Caco-2 (cell line): Measurements from ENCODE around the gene DEPDC1B. TPM values are rescaled to one million over a fixed set of nuclear protein-coding genes. Genes with fewer than 3 reads are reported as not detected.

Experiments used
- BruUV-seq: library from RNA; stranded (reverse); fragments of 400-500 nt; replicated peaks from 2 replicates; lab custom pipeline; 2021; lab: Mats Ljungman, UMichigan
- CTCF ChIA-PET: fragments of 300-600 bp; sonication (Branson Sonifier 250); formaldehyde crosslinking; loops from one replicate; lab custom pipeline; 2022; ENCODE audit warnings: antibody characterized with exemption; lab: Charles Lee
- POLR2A ChIA-PET: fragments of 300-600 bp; sonication (Branson Sonifier 250); formaldehyde crosslinking; loops from one replicate; lab custom pipeline; 2022; ENCODE audit warnings: antibody characterized with exemption; lab: Charles Lee
- DNase-seq, 2 experiments: peaks; one replicate each; pipeline versions ENCODE4 v3.0.0 to v3.0.0-alpha.2; 2020 to 2022
- H3K27me3 ChIP-seq: replicated peaks from 2 replicates; pipeline ENCODE4 v1.6.0; 2011; ENCODE audit warnings: low read length; ENCODE audit not compliant: control insufficient read depth, insufficient read depth
- H3K36me3 ChIP-seq: 2 replicates; pipeline ENCODE4 v1.5.1; 2011; ENCODE audit warnings: low read length; ENCODE audit not compliant: control insufficient read depth, insufficient read depth
- H3K4me1 ChIP-seq: fragments of 250-450 bp; sonication (Bioruptor Pico); 2 replicates; pipeline ENCODE4 v1.5.1; 2020; ENCODE audit warnings: mild to moderate bottlenecking
- H3K4me3 ChIP-seq: 2 replicates; pipeline ENCODE4 v1.5.1; 2011; ENCODE audit warnings: low read depth, mild to moderate bottlenecking, control low read depth, low read length
- H3K9me3 ChIP-seq: fragments of 250-450 bp; sonication (Bioruptor Pico); 2 replicates; pipeline ENCODE4 v1.5.1; 2020; ENCODE audit warnings: mild to moderate bottlenecking, moderate library complexity
- H3K27ac Mint-ChIP-seq: one replicate; pipeline ENCODE4 v1.8.0; 2022; ENCODE audit warnings: mixed read lengths; ENCODE audit not compliant: unreplicated experiment
- H3K27me3 Mint-ChIP-seq: one replicate; pipeline ENCODE4 v1.8.0; 2022; ENCODE audit warnings: mixed read lengths; ENCODE audit not compliant: insufficient read depth, unreplicated experiment
- H3K36me3 Mint-ChIP-seq: one replicate; pipeline ENCODE4 v1.8.0; 2022; ENCODE audit warnings: mild to moderate bottlenecking, mixed read lengths; ENCODE audit not compliant: insufficient read depth, unreplicated experiment
- H3K4me1 Mint-ChIP-seq: one replicate; pipeline ENCODE4 v1.8.0; 2022; ENCODE audit warnings: low read depth, mixed read lengths; ENCODE audit not compliant: unreplicated experiment
- H3K4me3 Mint-ChIP-seq: one replicate; pipeline ENCODE4 v1.8.0; 2022; ENCODE audit warnings: mild to moderate bottlenecking, moderate library complexity, mixed read lengths; ENCODE audit not compliant: unreplicated experiment
- H3K9me3 Mint-ChIP-seq: one replicate; pipeline ENCODE4 v1.8.0; 2022; ENCODE audit warnings: mixed read lengths; ENCODE audit not compliant: unreplicated experiment
- intact Hi-C: fragments of 100-400 bp; cut with micrococcal nuclease; formaldehyde crosslinking; loops from one replicate; pipeline ENCODE4 v1.10.0; 2022; ENCODE audit not compliant: unreplicated experiment
- total RNA-seq: library from RNA; stranded (reverse); gene quantifications from 2 replicates; pipeline ENCODE4 v1.2.3, GENCODE V29; 2022
- TF ChIP-seq, protein P1 (sequence below), 2 experiments: fragments of 200-600 bp in 1 of 2; IDR thresholded peaks; 1 replicate in 1 of 2; 2 replicates in 1 of 2; pipeline versions ENCODE4 v1.5.1 to v1.8.0; 2011 to 2022; ENCODE audit warnings: antibody characterized with exemption in 1 of 2, control low read depth in 1 of 2, inconsistent platforms in 1 of 2, low read depth in 1 of 2, low read length in 1 of 2, mild to moderate bottlenecking in 1 of 2, moderate library complexity in 1 of 2; ENCODE audit not compliant: insufficient read depth in 1 of 2, severe bottlenecking in 1 of 2, unreplicated experiment in 1 of 2

DEPDC1B gene
- total RNA-seq, 1 experiment from 2014 or later, result 44.9 TPM

DNA sequence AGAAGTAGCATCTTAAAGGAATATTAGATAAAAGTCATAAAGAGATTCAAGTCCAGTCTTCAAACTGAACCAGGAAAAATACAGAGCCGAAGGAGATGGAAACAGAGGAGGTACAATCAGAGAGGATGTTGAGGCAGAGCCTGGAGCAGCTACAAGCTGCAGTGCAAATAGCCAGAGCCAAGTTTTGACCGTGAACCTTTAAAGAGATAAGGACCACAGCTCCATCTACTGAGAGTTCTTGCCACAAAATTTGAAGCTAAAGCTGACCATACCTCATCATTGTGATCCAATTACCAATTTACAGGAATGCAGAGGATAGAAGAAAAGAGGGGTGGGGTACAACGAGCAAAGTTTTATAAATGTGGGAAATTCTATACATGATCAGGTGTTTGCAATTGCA, 10.4 kb upstream of the DEPDC1B start:
- Histone ChIP-seq H3K4me3 (no peak overlapping the region), H3K36me3 (no peaks in the 10 kb centered on the region), H3K4me1 (no peaks in the 10 kb centered on the region), H3K27me3 (no peaks in the 10 kb centered on the region), H3K9me3 (no peaks in the 10 kb centered on the region)
- Mint-ChIP-seq H3K4me1 (no peaks in the 10 kb centered on the region), H3K36me3 (no peaks in the 10 kb centered on the region), H3K9me3 (peaks cover 7% of the 10 kb centered on the region), H3K27ac (no peak overlapping the region), H3K4me3 (no peak overlapping the region), H3K27me3 (no peaks in the 10 kb centered on the region)
- intact Hi-C loops, result no loop called here
- CTCF ChIA-PET, result interaction anchor here (0.6 to 2.0 kb wide), 6 partner anchors 11 to 169 kb away, joined by 3 to 13 read pairs (median 4); partner anchors contain the start of gene DEPDC1B
- BruUV-seq, result no TSS peak
- TF ChIP-seq, protein P1, sequence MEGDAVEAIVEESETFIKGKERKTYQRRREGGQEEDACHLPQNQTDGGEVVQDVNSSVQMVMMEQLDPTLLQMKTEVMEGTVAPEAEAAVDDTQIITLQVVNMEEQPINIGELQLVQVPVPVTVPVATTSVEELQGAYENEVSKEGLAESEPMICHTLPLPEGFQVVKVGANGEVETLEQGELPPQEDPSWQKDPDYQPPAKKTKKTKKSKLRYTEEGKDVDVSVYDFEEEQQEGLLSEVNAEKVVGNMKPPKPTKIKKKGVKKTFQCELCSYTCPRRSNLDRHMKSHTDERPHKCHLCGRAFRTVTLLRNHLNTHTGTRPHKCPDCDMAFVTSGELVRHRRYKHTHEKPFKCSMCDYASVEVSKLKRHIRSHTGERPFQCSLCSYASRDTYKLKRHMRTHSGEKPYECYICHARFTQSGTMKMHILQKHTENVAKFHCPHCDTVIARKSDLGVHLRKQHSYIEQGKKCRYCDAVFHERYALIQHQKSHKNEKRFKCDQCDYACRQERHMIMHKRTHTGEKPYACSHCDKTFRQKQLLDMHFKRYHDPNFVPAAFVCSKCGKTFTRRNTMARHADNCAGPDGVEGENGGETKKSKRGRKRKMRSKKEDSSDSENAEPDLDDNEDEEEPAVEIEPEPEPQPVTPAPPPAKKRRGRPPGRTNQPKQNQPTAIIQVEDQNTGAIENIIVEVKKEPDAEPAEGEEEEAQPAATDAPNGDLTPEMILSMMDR (IDR thresholded peaks at IDR 0.05; ENCODE audit: insufficient read depth in 1 of 2, low read depth in 1 of 2, low read length in 1 of 2, severe bottlenecking in 1 of 2, unreplicated experiment in 1 of 2), result peak in 1 of 2 experiments; percentile 11
- DNase-seq, result no peak
- POLR2A ChIA-PET, result interaction anchor here (0.5 to 1.3 kb wide), 2 partner anchors 11 kb away, joined by 3 to 4 read pairs; partner anchors contain the start of gene DEPDC1B

DNA sequence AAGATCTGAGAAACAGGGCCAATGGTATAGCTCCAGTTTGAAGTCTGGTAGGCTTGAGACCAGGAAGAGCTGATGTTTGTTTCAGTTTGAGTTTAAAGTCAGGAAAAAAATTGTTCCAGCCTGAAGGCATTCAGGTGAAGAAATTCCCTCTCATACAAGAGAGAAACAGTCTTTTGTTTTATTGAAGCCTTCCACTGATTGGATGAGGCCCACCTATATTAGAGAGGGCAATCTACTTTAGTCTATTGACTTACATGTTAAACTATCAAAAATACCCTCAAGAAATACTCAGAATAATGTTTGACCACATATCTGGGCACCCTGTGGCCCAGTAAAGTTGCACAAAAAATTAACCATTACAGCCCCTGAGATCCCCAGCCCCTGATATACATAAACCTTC, 5.2 kb upstream of the DEPDC1B start:
- DNase-seq, result no peak
- BruUV-seq, result no TSS peak
- Mint-ChIP-seq H3K4me3 (no peak overlapping the region), H3K9me3 (no peaks in the 10 kb centered on the region), H3K36me3 (peaks cover 7% of the 10 kb centered on the region), H3K27ac (no peak overlapping the region), H3K27me3 (no peaks in the 10 kb centered on the region), H3K4me1 (no peaks in the 10 kb centered on the region)
- Histone ChIP-seq H3K4me1 (peaks cover 13% of the 10 kb centered on the region), H3K9me3 (no peaks in the 10 kb centered on the region), H3K36me3 (no peaks in the 10 kb centered on the region), H3K27me3 (no peaks in the 10 kb centered on the region), H3K4me3 (no peak overlapping the region)
- intact Hi-C loops, result no loop called here
- POLR2A ChIA-PET, result no interaction called here
- CTCF ChIA-PET, result no interaction called here
- TF ChIP-seq, protein P1 (IDR thresholded peaks at IDR 0.05; ENCODE audit: insufficient read depth in 1 of 2, low read depth in 1 of 2, low read length in 1 of 2, severe bottlenecking in 1 of 2, unreplicated experiment in 1 of 2), result no peak

DNA sequence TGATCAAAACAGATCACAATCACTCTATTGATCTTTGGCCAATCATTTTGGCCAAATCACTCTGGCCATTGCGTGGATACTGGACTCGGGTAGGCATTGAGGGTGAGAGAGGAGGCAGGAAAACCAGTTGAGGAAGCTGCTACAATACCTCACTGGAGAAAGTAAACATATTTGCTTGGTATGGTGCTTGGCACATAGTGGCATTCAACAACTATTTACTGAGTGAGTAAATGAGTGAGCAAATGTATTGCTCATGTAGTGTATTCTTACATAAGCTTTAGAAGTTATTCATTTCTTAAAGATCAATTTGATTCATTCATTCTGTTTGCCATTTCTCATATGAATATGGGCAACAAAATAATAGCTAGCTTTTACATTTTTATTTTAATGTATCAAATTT, 4.0 kb upstream of the DEPDC1B start:
- no peak for DNase-seq
- no peak overlapping the region for H3K27ac Mint-ChIP-seq
- BruUV-seq, result no TSS peak
- peaks cover 12% of the 10 kb centered on the region for H3K36me3 Mint-ChIP-seq
- ChIA-PET POLR2A (no interaction called here), CTCF (no interaction called here)
- no peaks in the 10 kb centered on the region for H3K27me3 Mint-ChIP-seq
- Histone ChIP-seq H3K4me3 (no peak overlapping the region), H3K36me3 (no peaks in the 10 kb centered on the region), H3K4me1 (peaks cover 13% of the 10 kb centered on the region), H3K27me3 (no peaks in the 10 kb centered on the region), H3K9me3 (no peaks in the 10 kb centered on the region)
- no peaks in the 10 kb centered on the region for H3K9me3 Mint-ChIP-seq
- no peak overlapping the region for H3K4me3 Mint-ChIP-seq
- peaks cover under 1% of the 10 kb centered on the region for H3K4me1 Mint-ChIP-seq
- TF ChIP-seq, protein P1 (IDR thresholded peaks at IDR 0.05; ENCODE audit: insufficient read depth in 1 of 2, low read depth in 1 of 2, low read length in 1 of 2, severe bottlenecking in 1 of 2, unreplicated experiment in 1 of 2), result no peak
- intact Hi-C loops, result no loop called here
